Measurements from ENCODE around the gene DLGAP1. TPM values are rescaled to one million over a fixed set of nuclear protein-coding genes. Genes with fewer than 3 reads are reported as not detected.

Gene DLGAP1
- total RNA-seq, 1 experiment from 2014 or later, result 23.2 TPM

DNA sequence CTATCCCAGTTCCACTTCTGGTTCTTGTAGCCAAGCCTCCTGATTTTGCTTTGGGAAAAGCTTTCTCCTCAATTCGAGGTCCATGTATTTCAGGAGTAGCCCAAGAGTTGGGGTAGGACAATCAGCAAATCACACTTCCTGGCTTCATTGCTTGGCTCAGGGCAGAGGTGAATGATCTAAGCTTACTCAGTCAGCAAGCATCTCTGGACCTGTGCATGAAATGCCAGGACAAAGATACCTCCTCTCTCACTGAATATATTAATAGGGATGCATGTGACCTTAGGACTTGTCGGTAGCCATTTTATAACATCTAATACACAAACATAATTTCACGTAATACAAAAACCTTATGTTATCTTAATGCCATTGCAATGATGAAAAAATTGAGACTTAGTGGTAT lies 632.0 kb downstream of the DLGAP1 start:
- no peak for TF ChIP-seq CTCF (conservative IDR thresholded peaks at IDR 0.05)
- Histone ChIP-seq H4K5ac (ENCODE audit: insufficient read length, low read depth, low read length) (no peak overlapping the region), H3K79me2 (ENCODE audit: insufficient read depth, low read length) (no peaks in the 10 kb centered on the region), H2AFZ (ENCODE audit: low read length) (no peak overlapping the region), H3K9me3 (ENCODE audit: control insufficient read depth, low read depth, low read length) (no peaks in the 10 kb centered on the region), H3K4me2 (ENCODE audit: insufficient read depth, insufficient read length, low read length) (no peak overlapping the region), H3K4ac (ENCODE audit: low read depth, low read length) (no peak overlapping the region), H2BK120ac (ENCODE audit: low read depth, low read length, poor library complexity, severe bottlenecking) (no peak overlapping the region), H4K91ac (ENCODE audit: insufficient read length, low read depth, low read length) (no peak overlapping the region), H3K79me1 (ENCODE audit: insufficient read depth, low read depth, low read length, poor library complexity, severe bottlenecking) (no peaks in the 10 kb centered on the region), H2BK20ac (ENCODE audit: low read depth, low read length, poor library complexity, severe bottlenecking) (no peak overlapping the region), H3K27me3 (ENCODE audit: insufficient read depth, low read length) (no peaks in the 10 kb centered on the region), H4K20me1 (ENCODE audit: control insufficient read depth, insufficient read depth, insufficient read length) (no peaks in the 10 kb centered on the region), H3K27ac (ENCODE audit: insufficient read length, low read depth, low read length) (no peak overlapping the region), H3K9ac (ENCODE audit: extremely low read depth, insufficient read length, low read length) (no peak overlapping the region), H2BK15ac (ENCODE audit: low read depth, low read length) (no peak overlapping the region), H3K56ac (ENCODE audit: insufficient read length, low read depth, low read length) (no peak overlapping the region), H3K23me2 (ENCODE audit: insufficient read length, low read depth, low read length, poor library complexity, severe bottlenecking) (no peaks in the 10 kb centered on the region), H2BK12ac (ENCODE audit: insufficient read length, low read depth, low read length) (no peak overlapping the region), H2AK5ac (ENCODE audit: insufficient read length, low read length) (no peak overlapping the region), H3K18ac (ENCODE audit: insufficient read length, low read depth, low read length) (no peak overlapping the region), H3T11ph (ENCODE audit: low read length) (no peak overlapping the region), H4K8ac (replicated peaks; ENCODE audit: insufficient read length, low read depth, low read length) (no peak overlapping the region), H3K14ac (ENCODE audit: insufficient read depth, low read length) (no peak overlapping the region), H3K23ac (ENCODE audit: insufficient read length, low read depth, low read length) (no peak overlapping the region), H2BK5ac (ENCODE audit: insufficient read length, low read length) (no peak overlapping the region), H3K4me1 (ENCODE audit: insufficient read depth, low read length) (peaks cover 5% of the 10 kb centered on the region; the same call in 1 of the 2 replicates)
- H3K27me3 Mint-ChIP-seq (ENCODE audit: low read depth), result no peaks in the 10 kb centered on the region
- peaks cover 0 to 8% of the 10 kb centered on the region in 2 experiments; a peak in 2 of 5 replicates for H3K9me3 Mint-ChIP-seq
- no peak for DNase-seq
- H3K27ac Mint-ChIP-seq, result no peak overlapping the region
- peaks cover 0 to 11% (median 5%) of the 10 kb centered on the region in 3 experiments; a peak in 5 of 7 replicates for H3K36me3 Mint-ChIP-seq (ENCODE audit: insufficient read depth in 1 of 3, low read depth in 3 of 3)
- H3K4me3 Mint-ChIP-seq, result no peak overlapping the region
- peaks cover 31 to 45% of the 10 kb centered on the region in 2 experiments for H3K4me1 Mint-ChIP-seq
- WGBS (ENCODE audit: extremely low coverage, insufficient read length, low lambda C conversion rate), result no CpG with 5 or more reads among the region's 3 CpGs
